IMR-90 (cell line): Measurements from ENCODE around the gene SERPINC1.

Source experiments
- CTCF ChIP-seq: conservative IDR thresholded peaks from 2 replicates; pipeline ENCODE4 v1.5.1; 2012; ENCODE audit warnings: mild to moderate bottlenecking, low read depth, low read length, improper control_type of control experiment
- POLR2A ChIP-seq: IDR thresholded peaks from 2 replicates; pipeline ENCODE4 v1.6.1; 2012; ENCODE audit warnings: mild to moderate bottlenecking, low read depth, low read length
- SMC3 ChIP-seq: fragments of 150-350 bp; IDR thresholded peaks from 2 replicates; pipeline ENCODE4 v1.6.1; 2016; ENCODE audit warnings: low read depth, mild to moderate bottlenecking, antibody characterized with exemption, low read length, moderate library complexity

GRCh38 chr1:173878251-173878650 is 38.9 kb downstream of the SERPINC1 start:
- no peak for TF ChIP-seq CTCF
- TF ChIP-seq POLR2A: no peak
- TF ChIP-seq SMC3: no peak
